Ishikawa (cell line): ENCODE data around the gene CD53.

Source experiments
- RAD21 ChIP-seq: IDR thresholded peaks from 2 replicates; pipeline ENCODE4 v1.6.1; 2012; ENCODE audit warnings: low read depth
- TCF12 ChIP-seq: IDR thresholded peaks from 2 replicates; pipeline ENCODE4 v1.6.1; 2012; ENCODE audit warnings: low read depth

- TF ChIP-seq TCF12 (no peak), RAD21 (no peak)
Measured at GRCh38 chr1:110873856-110874255, 908 bp downstream of the CD53 start.
